ENCODE measurements around the gene KRT17. TPM values are rescaled to one million over a fixed set of nuclear protein-coding genes. Genes with fewer than 3 reads are reported as not detected.
"Not testable (repeated sequence)": the region's sequence is repeated elsewhere in the genome, so short reads cannot be mapped to it uniquely, and the experiment has no call there.

The KRT17 gene
- polyA plus RNA-seq, 1 donor (not counting 4 experiments of a cell fraction or from before 2014, with no cell fraction given) = 8,666 TPM

DNA sequence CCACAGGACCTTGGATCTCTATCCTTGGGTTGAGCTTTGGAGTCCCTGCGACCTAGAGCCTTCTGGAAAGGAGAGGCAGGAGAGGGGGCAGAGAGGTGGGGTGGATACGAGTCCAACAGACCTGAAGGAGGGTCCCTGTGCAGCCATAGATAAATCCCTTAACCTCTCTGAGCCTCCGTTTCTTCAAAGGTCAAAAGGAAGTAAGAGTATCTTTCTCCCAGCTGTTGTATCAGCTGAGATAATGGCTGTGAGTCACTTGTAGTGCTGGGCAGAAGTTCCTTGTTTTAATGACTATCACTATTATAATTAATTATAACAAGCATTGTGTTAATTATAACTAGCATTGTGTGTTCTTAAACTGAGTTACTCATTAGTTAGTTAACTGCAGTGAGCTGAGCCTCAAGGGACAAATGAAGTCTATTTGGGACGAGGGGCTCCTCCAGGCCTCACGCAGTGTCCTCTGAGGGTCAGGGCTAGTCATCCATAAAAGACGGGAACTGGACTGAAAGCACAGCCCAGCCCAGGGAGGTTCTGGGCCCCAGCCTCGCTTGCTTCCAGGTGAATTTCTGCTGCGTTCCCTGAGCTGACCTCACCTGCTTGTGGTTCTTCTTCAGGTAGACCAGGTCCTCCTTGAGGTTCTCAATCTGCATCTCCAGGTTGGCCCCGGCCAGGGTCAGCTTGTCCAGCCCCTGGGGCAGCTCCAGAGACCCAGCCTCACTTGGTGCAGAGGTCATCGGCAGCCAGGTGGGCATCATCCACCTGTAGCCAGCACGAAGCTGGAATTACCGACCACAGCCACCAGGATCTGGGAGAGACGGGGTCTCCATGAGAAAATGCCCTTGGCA lies 5.7 kb upstream of the KRT17 start:
- Histone ChIP-seq H4K20me1 (ENCODE audit: control insufficient read depth, extremely low read depth, insufficient read depth, low read length) (no peaks in the 10 kb centered on the region), H3K4me3 (ENCODE audit: control insufficient read depth in 2 of 3, extremely low read depth in 1 of 3, insufficient read depth in 2 of 3, low read depth in 1 of 3, low read length in 3 of 3) (no peak overlapping the region), H2AFZ (ENCODE audit: control insufficient read depth, low read length) (no peak overlapping the region), H3K4me2 (ENCODE audit: control insufficient read depth, extremely low read depth, insufficient read depth, low read depth, low read length) (no peak overlapping the region), H3K4me1 (ENCODE audit: control insufficient read depth, extremely low read depth, insufficient read depth, low read length) (peaks cover 51% of the 10 kb centered on the region), H3K27ac (ENCODE audit: control insufficient read depth, insufficient read depth, low read length) (peak overlapping the region; percentile 5), H3K27me3 (ENCODE audit: control insufficient read depth, extremely low read depth, insufficient read depth, low read length) (no peaks in the 10 kb centered on the region), H3K36me3 (ENCODE audit: control insufficient read depth in 2 of 2, extremely low read depth in 1 of 2, insufficient read depth in 2 of 2, low read length in 2 of 2) (no peaks in the 10 kb centered on the region), H3K9ac (ENCODE audit: control insufficient read depth, extremely low read depth, insufficient read depth, low read length) (peak overlapping the region; percentile 24), H3K79me2 (ENCODE audit: control insufficient read depth, insufficient read depth, low read length) (no peaks in the 10 kb centered on the region), H3K9me1 (ENCODE audit: control insufficient read depth, extremely low read depth, insufficient read depth, low read length) (no peaks in the 10 kb centered on the region), H3K9me3 (ENCODE audit: control insufficient read depth, low read depth, low read length) (no peaks in the 10 kb centered on the region)
- TF ChIP-seq EZH2 (IDR thresholded peaks at IDR 0.05; ENCODE audit: low read length) = no peak
- TF ChIP-seq, protein P1, sequence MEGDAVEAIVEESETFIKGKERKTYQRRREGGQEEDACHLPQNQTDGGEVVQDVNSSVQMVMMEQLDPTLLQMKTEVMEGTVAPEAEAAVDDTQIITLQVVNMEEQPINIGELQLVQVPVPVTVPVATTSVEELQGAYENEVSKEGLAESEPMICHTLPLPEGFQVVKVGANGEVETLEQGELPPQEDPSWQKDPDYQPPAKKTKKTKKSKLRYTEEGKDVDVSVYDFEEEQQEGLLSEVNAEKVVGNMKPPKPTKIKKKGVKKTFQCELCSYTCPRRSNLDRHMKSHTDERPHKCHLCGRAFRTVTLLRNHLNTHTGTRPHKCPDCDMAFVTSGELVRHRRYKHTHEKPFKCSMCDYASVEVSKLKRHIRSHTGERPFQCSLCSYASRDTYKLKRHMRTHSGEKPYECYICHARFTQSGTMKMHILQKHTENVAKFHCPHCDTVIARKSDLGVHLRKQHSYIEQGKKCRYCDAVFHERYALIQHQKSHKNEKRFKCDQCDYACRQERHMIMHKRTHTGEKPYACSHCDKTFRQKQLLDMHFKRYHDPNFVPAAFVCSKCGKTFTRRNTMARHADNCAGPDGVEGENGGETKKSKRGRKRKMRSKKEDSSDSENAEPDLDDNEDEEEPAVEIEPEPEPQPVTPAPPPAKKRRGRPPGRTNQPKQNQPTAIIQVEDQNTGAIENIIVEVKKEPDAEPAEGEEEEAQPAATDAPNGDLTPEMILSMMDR (optimal IDR thresholded peaks at IDR 0.05 in 1 of 3, IDR thresholded peaks at IDR 0.05 in 1 of 3, conservative IDR thresholded peaks at IDR 0.05 in 1 of 3; ENCODE audit: extremely low read depth in 1 of 3, insufficient read depth in 2 of 3, low read length in 3 of 3) = no peak
- dilution Hi-C loops (cut with MboI; ENCODE audit: extremely low pct_ligation_motif_present, low sequenced_read_pairs) = no loop called here
- FAIRE-seq (no peak), DNase-seq (ENCODE audit: low read depth, low spot score) (no peak)

DNA sequence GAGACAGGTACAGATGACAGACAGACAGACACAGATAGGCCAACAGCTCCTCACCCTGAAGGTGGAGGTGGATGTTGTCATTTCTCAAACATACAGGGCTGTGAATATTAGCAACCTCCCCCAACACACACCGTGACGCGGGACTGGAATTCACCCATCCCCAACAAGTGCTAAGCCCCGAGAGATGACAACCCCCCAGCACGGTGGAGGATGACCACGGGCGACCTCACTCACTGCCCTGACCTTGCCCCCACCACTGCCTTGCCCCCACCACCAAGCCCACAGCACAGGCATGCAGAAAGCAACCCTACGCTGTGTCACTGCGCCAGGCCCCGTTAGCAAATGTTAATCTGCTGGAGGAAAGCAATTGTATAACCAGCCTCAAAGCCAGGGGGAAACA lies 4.9 kb upstream of the KRT17 start:
- TF ChIP-seq EZH2 (IDR thresholded peaks at IDR 0.05; ENCODE audit: low read length) = no peak
- TF ChIP-seq, protein P1 (optimal IDR thresholded peaks at IDR 0.05 in 1 of 3, IDR thresholded peaks at IDR 0.05 in 1 of 3, conservative IDR thresholded peaks at IDR 0.05 in 1 of 3; ENCODE audit: extremely low read depth in 1 of 3, insufficient read depth in 2 of 3, low read length in 3 of 3) = no peak

DNA sequence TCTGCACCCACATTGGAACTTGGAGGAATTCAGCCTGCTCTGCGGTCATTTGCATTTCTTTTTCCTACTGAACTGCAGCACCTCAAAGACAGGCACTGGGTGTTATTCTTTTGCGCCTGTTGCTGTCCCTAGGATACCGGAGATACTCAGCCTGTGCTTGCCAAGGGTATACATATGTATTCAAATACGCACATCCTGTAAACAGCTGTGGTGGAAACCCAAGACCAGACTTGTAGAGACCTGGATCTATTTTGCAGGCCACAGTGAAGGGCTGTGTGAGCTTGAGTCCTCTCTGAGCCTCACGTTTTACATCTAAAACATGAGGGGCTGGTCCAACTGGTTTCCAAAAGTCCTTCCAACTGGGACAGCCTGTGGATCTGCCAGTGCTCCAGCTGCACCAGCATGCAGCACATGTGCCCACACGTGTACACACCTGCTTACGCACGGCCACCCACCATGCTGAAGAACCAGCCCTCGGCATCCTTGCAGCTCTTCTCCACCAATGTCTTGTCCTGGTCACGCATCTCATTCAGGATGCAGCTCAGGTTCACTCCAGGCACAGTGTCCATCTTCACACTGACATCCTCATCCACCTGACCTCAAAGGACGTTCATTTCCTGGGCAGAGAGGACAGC lies 4.4 kb upstream of the KRT17 start:
- H3K27me3 ChIP-seq (ENCODE audit: control insufficient read depth, extremely low read depth, insufficient read depth, low read length); H3K9me3 ChIP-seq (ENCODE audit: control insufficient read depth, low read depth, low read length); H4K20me1 ChIP-seq (ENCODE audit: control insufficient read depth, extremely low read depth, insufficient read depth, low read length); H3K79me2 ChIP-seq (ENCODE audit: control insufficient read depth, insufficient read depth, low read length); H3K9me1 ChIP-seq (ENCODE audit: control insufficient read depth, extremely low read depth, insufficient read depth, low read length); H3K36me3 ChIP-seq (ENCODE audit: control insufficient read depth in 2 of 2, extremely low read depth in 1 of 2, insufficient read depth in 2 of 2, low read length in 2 of 2); DNase-seq (ENCODE audit: low read depth, low spot score); dilution Hi-C loops (cut with MboI; ENCODE audit: extremely low pct_ligation_motif_present, low sequenced_read_pairs); H2AFZ ChIP-seq (ENCODE audit: control insufficient read depth, low read length); H3K4me3 ChIP-seq (ENCODE audit: control insufficient read depth in 2 of 3, extremely low read depth in 1 of 3, insufficient read depth in 2 of 3, low read depth in 1 of 3, low read length in 3 of 3): not testable (repeated sequence)
- H3K4me2 ChIP-seq (ENCODE audit: control insufficient read depth, extremely low read depth, insufficient read depth, low read depth, low read length) = peak overlapping the region; percentile 44
- H3K27ac ChIP-seq (ENCODE audit: control insufficient read depth, insufficient read depth, low read length) = peak overlapping the region; percentile 64
- H3K4me1 ChIP-seq (ENCODE audit: control insufficient read depth, extremely low read depth, insufficient read depth, low read length) = peaks cover 48% of the 10 kb centered on the region
- peak; percentile 75 for FAIRE-seq
- peak overlapping the region; percentile 70 for H3K9ac ChIP-seq (ENCODE audit: control insufficient read depth, extremely low read depth, insufficient read depth, low read length)

More for the DNA sequence above, 4.9 kb upstream of the KRT17 start:
- Histone ChIP-seq H3K9me1 (ENCODE audit: control insufficient read depth, extremely low read depth, insufficient read depth, low read length) (no peaks in the 10 kb centered on the region), H4K20me1 (ENCODE audit: control insufficient read depth, extremely low read depth, insufficient read depth, low read length) (no peaks in the 10 kb centered on the region), H3K79me2 (ENCODE audit: control insufficient read depth, insufficient read depth, low read length) (no peaks in the 10 kb centered on the region), H3K36me3 (ENCODE audit: control insufficient read depth in 2 of 2, extremely low read depth in 1 of 2, insufficient read depth in 2 of 2, low read length in 2 of 2) (no peaks in the 10 kb centered on the region), H3K27ac (ENCODE audit: control insufficient read depth, insufficient read depth, low read length) (no peak overlapping the region), H3K4me2 (ENCODE audit: control insufficient read depth, extremely low read depth, insufficient read depth, low read depth, low read length) (no peak overlapping the region), H3K4me1 (ENCODE audit: control insufficient read depth, extremely low read depth, insufficient read depth, low read length) (peaks cover 48% of the 10 kb centered on the region), H3K27me3 (ENCODE audit: control insufficient read depth, extremely low read depth, insufficient read depth, low read length) (no peaks in the 10 kb centered on the region), H3K9ac (ENCODE audit: control insufficient read depth, extremely low read depth, insufficient read depth, low read length) (peak overlapping the region; percentile 24), H3K4me3 (ENCODE audit: control insufficient read depth in 2 of 3, extremely low read depth in 1 of 3, insufficient read depth in 2 of 3, low read depth in 1 of 3, low read length in 3 of 3) (no peak overlapping the region), H2AFZ (ENCODE audit: control insufficient read depth, low read length) (no peak overlapping the region), H3K9me3 (ENCODE audit: control insufficient read depth, low read depth, low read length) (no peaks in the 10 kb centered on the region)
- dilution Hi-C loops (cut with MboI; ENCODE audit: extremely low pct_ligation_motif_present, low sequenced_read_pairs) = no loop called here
- FAIRE-seq (no peak), DNase-seq (ENCODE audit: low read depth, low spot score) (no peak)

Data from keratinocyte (primary cell).